ENCODE measurements around the gene HTN1.
"Not testable (repeated sequence)": the region's sequence is repeated elsewhere in the genome, so short reads cannot be mapped to it uniquely, and the experiment has no call there.

The HTN1 gene

GRCh38 chr4:70050138-70050537, at the start of gene HTN1:
TSS of gene HTN1 (plus strand) at chr4:70050438. CDS start at chr4:70053077, 2,639 bp downstream.
- DNase-seq = not testable (repeated sequence)

- no peak for DNase-seq
These were observed 49.5 kb upstream of the HTN1 start for GRCh38 chr4:70000711-70001110.

- DNase-seq = no peak
These were observed 47.7 kb upstream of the HTN1 start for GRCh38 chr4:70002507-70002906.

GRCh38 chr4:70008771-70009170, 41.5 kb upstream of the HTN1 start:
- no peak for DNase-seq

GRCh38 chr4:70019006-70019405, 31.2 kb upstream of the HTN1 start:
- DNase-seq = not testable (repeated sequence)

- DNase-seq = no peak
These were observed 27.0 kb upstream of the HTN1 start for GRCh38 chr4:70023218-70023617.

GRCh38 chr4:70027011-70027410, 23.2 kb upstream of the HTN1 start:
- DNase-seq = no peak

GRCh38 chr4:70028159-70028558, 22.1 kb upstream of the HTN1 start, which contains the start of gene HTN3:
TSS of gene HTN3 (plus strand) at chr4:70028459. CDS start at chr4:70030741, 2,282 bp downstream.
- DNase-seq = not testable (repeated sequence)

GRCh38 chr4:70037559-70037958, 12.7 kb upstream of the HTN1 start:
- not testable (repeated sequence) for DNase-seq

- not testable (repeated sequence) for DNase-seq
These were observed 10.3 kb upstream of the HTN1 start for GRCh38 chr4:70039928-70040327.

- no peak for DNase-seq
These were observed 8.5 kb upstream of the HTN1 start for GRCh38 chr4:70041652-70042286.

GRCh38 chr4:70056534-70056933, 6.3 kb downstream of the HTN1 start:
- not testable (repeated sequence) for DNase-seq

GRCh38 chr4:70057651-70058050, 7.4 kb downstream of the HTN1 start:
- DNase-seq = no peak

- no peak for DNase-seq
These were observed 8.9 kb downstream of the HTN1 start for GRCh38 chr4:70059149-70059548.

- DNase-seq = no peak
These were observed 11.8 kb downstream of the HTN1 start for GRCh38 chr4:70062000-70062399.

GRCh38 chr4:70080205-70080604, 30.0 kb downstream of the HTN1 start:
- DNase-seq = no peak

GRCh38 chr4:70099206-70099605, 49.0 kb downstream of the HTN1 start:
- no peak for DNase-seq

Measured in activated naive CD4-positive, alpha-beta T cell treated with Interleukin-2 at 50 U/mL for 16 hours (primary cell).